WI38 (cell line): ENCODE results near the gene UGT2A1.

Experiments
- H3K4me3 ChIP-seq: 2 replicates; pipeline ENCODE4 v1.5.1; 2011; ENCODE audit warnings: low read depth, mild to moderate bottlenecking, control low read depth, low read length
- TF ChIP-seq, protein P1 (sequence below): IDR thresholded peaks from 2 replicates; pipeline ENCODE4 v1.5.1; 2012; ENCODE audit warnings: low read depth, mild to moderate bottlenecking, control low read depth, low read length

UGT2A1 gene

DNA sequence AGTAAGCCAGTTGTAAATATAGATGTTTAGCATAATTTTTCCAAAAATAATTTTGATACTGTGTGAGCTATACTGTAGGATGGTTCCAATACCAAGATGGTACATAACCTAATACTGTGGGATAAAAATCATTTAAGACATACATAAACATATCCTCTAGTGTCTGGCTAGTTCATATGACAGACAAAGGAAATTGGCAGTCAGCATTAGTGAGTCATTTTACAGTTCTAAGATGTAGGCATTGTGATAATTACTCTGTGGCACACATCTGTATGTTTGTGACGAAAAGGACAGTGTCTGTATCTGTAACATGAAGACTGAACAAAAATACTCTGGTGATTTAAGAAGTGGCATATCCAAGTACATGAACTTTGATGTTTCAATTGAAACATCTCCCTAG is 63.2 kb downstream of the UGT2A1 start:
- TF ChIP-seq, protein P1, sequence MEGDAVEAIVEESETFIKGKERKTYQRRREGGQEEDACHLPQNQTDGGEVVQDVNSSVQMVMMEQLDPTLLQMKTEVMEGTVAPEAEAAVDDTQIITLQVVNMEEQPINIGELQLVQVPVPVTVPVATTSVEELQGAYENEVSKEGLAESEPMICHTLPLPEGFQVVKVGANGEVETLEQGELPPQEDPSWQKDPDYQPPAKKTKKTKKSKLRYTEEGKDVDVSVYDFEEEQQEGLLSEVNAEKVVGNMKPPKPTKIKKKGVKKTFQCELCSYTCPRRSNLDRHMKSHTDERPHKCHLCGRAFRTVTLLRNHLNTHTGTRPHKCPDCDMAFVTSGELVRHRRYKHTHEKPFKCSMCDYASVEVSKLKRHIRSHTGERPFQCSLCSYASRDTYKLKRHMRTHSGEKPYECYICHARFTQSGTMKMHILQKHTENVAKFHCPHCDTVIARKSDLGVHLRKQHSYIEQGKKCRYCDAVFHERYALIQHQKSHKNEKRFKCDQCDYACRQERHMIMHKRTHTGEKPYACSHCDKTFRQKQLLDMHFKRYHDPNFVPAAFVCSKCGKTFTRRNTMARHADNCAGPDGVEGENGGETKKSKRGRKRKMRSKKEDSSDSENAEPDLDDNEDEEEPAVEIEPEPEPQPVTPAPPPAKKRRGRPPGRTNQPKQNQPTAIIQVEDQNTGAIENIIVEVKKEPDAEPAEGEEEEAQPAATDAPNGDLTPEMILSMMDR, result no peak
- H3K4me3 ChIP-seq, result no peak overlapping the region

DNA sequence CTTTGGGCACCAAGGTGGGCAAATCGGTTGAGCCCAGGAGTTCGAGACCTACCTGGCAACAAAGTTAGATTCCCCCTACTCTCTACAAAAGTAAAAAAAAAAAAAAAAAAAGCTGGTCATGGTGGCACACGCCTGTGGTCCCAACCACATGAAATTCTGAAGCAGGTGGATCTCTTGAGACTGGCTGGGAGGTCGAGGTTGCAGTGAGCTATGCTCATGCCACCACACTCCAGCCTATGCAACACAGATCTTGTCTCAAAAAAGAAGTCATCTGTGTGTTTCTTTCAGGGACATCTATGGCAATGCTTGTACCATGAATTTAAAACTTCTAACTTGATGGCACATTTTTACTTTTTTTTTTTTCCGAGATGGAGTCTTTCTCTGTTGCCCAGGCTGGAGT is 68.9 kb downstream of the UGT2A1 start:
- no peak overlapping the region for H3K4me3 ChIP-seq
- TF ChIP-seq, protein P1, result no peak

DNA sequence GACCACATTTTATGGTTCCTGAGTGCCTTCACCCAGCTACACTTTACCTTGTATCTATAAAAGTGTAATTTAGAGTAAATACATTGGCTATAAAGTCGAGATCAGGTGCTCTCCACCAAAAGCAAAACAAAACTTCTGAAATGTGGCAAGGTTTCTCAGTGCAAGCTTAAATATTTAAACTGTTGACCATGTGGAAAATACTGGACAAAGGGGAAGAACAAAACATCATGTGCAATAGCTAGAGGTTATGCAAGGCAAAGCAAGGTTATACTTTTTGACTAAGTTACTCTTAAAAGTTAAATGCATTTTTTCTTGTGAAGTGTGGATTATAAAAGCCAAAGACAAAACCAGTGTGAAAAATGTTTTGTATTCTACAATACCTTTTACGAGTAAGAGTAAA is 69.5 kb downstream of the UGT2A1 start:
- no peak overlapping the region for H3K4me3 ChIP-seq
- TF ChIP-seq, protein P1, result no peak

DNA sequence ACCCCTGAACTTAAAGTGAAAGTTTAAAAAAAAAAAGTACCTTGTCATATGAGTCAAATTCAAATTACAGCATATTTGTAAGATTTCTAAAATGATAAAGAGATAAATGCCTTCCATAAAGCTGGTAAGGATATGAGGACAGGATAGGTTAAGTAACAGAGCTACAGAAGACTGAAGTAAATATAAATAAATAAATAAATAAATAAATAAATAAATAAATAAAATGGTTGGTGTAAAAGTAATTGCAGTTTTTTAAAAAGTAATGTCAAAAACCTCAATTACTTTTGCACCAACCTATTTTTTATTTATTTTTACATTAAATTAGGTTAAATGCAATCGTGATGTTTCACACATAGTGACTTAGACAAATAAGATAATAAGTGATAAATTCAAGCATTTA is 75.8 kb downstream of the UGT2A1 start:
- no peak overlapping the region for H3K4me3 ChIP-seq
- TF ChIP-seq, protein P1, result no peak

DNA sequence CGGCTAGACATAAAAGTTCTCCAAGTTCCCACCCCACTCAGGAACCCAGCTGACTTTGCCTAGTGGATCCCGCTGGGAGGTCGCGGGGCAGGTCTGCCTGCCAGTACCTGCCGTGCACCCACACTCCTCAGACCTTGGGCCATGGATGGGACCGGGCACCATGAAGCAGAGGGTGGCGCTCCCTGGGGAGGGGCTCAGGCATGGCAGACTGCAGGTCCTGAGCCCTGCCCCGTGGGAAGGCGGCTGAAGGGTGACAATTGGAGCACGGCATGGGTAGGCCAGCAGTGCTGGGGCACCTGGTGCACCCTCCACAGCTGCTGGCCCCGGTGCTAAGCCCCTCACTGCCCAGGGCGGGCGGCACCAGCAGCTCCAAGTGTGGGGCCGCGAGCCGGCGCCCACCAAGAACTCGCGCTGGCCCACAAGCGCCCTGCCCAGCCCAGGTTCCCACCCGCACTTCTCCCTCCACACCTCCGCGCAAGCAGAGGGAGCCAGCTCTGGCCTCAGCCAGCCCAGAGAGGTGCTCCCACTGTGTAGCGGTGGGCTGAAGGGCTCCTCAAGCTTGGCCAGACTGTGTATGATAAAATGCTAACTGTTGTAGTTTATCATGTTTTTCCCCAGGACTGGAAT is 76.7 kb downstream of the UGT2A1 start:
- H3K4me3 ChIP-seq, result no peak overlapping the region
- TF ChIP-seq, protein P1, result no peak

DNA sequence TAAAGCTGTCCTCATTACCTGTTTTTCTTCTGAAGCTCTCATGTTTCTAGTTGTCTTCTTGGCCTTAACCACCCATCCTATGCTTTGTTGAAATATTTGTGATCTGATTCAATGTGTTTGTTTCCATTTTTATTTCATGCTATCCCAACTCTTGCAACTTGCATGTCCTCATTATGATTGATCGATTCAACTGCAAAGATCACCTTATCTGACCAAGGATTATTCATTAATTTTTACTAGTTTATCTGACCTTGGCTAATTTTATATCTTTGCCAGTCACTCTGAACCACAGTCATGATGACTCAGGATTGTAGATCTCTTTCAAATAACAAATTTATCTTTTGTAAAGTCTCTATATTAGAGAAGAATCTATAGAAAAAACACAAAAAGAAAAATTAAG is 84.3 kb downstream of the UGT2A1 start:
- TF ChIP-seq, protein P1, result no peak
- H3K4me3 ChIP-seq, result no peak overlapping the region

DNA sequence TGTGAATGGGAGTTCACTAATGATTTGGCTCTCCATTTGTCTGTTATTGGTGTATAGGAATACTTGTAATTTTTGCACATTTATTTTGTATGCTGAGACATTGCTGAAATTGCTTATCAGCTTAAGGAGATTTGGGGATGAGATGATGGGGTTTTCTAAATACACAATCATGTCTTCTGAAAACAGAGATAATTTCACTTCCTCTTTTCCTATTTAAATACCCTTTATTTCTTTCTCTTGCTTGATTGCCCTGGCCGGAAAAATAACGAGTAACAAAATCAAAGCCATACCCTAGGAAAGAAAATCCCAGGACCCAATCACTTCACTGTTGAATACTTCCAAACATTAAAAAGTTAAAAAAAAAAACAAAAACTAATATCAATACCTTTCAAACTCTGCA is 89.6 kb downstream of the UGT2A1 start:
- TF ChIP-seq, protein P1, result no peak
- no peak overlapping the region for H3K4me3 ChIP-seq
